SJSA1 (cell line): Measurements from ENCODE around the gene THSD4. TPM values are rescaled to one million over a fixed set of nuclear protein-coding genes. Genes with fewer than 3 reads are reported as not detected.

Source experiments
- DNase-seq, 2 experiments: peaks; one replicate each; pipeline ENCODE4 v3.0.0-alpha.2; 2015 to 2020; ENCODE audit warnings: low spot score in 2 of 2, low read depth in 1 of 2
- H3K27ac ChIP-seq: fragments of 250-450 bp; sonication (Bioruptor Pico); 2 replicates; pipeline ENCODE4 v1.5.1; 2020; ENCODE audit warnings: mild to moderate bottlenecking, moderate library complexity
- H3K27me3 ChIP-seq: fragments of 250-450 bp; sonication (Bioruptor Pico); replicated peaks from 2 replicates; pipeline ENCODE4 v1.5.1; 2020; ENCODE audit warnings: mild to moderate bottlenecking, moderate library complexity
- H3K36me3 ChIP-seq: fragments of 250-450 bp; sonication (Bioruptor Pico); 2 replicates; pipeline ENCODE4 v1.5.1; 2020; ENCODE audit warnings: mild to moderate bottlenecking
- H3K4me1 ChIP-seq: fragments of 250-450 bp; sonication (Bioruptor Pico); replicated peaks from 2 replicates; pipeline ENCODE4 v1.6.1; 2021; ENCODE audit warnings: mild to moderate bottlenecking
- H3K4me3 ChIP-seq: fragments of 250-450 bp; sonication (Bioruptor Pico); 2 replicates; pipeline ENCODE4 v1.5.1; 2020; ENCODE audit warnings: mild to moderate bottlenecking
- H3K9me3 ChIP-seq: fragments of 250-450 bp; sonication (Bioruptor Pico); replicated peaks from 2 replicates; pipeline ENCODE4 v1.5.1; 2020; ENCODE audit warnings: mild to moderate bottlenecking
- total RNA-seq: library from RNA; depleted of rRNA; stranded (reverse); fragments of >200 nt; shearing (Covaris generic); gene quantifications from 2 replicates; pipeline ENCODE4 v1.2.3, GENCODE V29; 2014

The THSD4 gene
- total RNA-seq, 1 experiment from 2014 or later = 14.6 TPM

DNA sequence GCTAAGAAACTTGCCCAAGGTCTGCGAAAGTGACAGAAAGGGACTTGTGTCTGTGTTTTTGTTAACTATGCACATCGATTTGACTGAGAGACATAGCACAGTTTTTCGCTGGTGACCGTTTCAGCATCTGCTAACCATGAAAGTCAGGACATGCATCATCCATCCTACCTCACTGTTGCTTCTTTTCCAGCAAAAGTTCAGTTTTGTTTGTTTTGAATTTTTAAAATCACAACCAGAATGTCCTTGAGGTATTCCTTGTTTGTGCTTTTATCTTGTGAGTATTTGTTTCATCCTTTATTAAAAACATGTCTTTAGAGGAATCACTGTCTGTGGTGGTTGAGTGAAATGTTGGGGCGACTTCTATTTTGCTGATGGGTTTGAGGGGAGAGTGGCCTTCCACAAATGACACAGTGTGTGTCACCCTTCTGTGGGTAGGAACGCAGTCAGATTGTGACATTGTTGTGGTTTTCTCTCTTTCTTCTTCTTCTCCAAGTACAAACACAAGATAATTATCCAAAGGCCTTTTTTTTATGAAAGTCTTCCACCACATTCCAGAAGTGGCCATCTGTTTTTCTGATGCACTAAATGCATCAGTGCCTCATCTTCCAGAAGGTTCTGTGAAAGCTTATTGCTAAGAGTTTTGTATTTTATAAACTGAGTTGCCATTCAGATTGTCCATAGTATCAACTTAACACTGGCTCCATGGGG lies 480.7 kb downstream of the THSD4 start:
- no peaks in the 10 kb centered on the region for H3K27me3 ChIP-seq
- H3K4me3 ChIP-seq = no peak overlapping the region
- H3K9me3 ChIP-seq = no peaks in the 10 kb centered on the region
- peaks cover 26% of the 10 kb centered on the region for H3K4me1 ChIP-seq
- H3K27ac ChIP-seq = peak overlapping the region; percentile 12; the same call in 1 of the 2 replicates
- no peaks in the 10 kb centered on the region for H3K36me3 ChIP-seq
- DNase-seq = peak in 1 of 2 experiments; percentile 69

DNA sequence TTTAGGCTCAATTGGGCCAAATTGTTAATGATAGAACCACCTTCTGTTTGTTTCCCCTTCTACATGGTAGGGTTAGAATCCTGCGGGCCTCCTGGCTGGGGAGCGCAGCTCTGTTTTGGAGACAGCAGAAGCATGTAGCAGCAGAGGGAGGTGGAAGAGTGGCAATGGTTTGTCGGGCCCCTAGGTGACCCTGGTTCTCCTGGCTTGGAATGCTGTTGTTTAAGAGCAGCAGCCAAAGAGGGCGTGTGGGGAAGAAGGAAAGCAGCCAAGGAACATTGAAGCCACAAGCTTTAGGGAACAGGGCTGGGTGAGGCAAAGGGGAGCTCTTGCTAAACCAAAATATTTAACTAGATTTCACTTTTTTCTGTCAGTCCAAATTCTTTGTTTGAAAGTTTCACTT lies 481.4 kb downstream of the THSD4 start:
- peak overlapping the region; percentile 5; the same call in 1 of the 2 replicates for H3K27ac ChIP-seq
- H3K36me3 ChIP-seq = no peaks in the 10 kb centered on the region
- H3K27me3 ChIP-seq = no peaks in the 10 kb centered on the region
- no peaks in the 10 kb centered on the region for H3K9me3 ChIP-seq
- DNase-seq = peak in 1 of 2 experiments; percentile 30
- no peak overlapping the region for H3K4me3 ChIP-seq
- H3K4me1 ChIP-seq = peaks cover 26% of the 10 kb centered on the region

DNA sequence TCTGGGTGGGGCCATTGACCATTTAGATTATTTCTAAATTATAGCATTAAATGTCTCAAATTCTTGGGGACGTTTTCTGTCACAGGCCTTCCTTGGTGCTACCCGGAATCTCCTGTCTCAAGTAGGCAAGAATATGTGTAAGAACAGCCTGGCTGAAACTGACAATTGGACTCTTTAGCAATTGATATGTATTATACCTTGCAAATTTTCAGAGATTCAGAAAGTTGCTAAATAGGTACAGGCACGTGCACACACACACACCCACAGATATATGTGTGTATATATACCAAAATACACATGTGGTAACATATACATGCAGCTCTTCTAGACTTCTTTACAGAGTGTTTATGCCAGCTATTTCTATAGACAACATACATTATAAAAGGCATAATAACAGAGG lies 481.9 kb downstream of the THSD4 start:
- no peak overlapping the region for H3K27ac ChIP-seq
- DNase-seq = no peak

GRCh38 chr15:71597637-71598036 lies 482.4 kb downstream of the THSD4 start:
- Histone ChIP-seq H3K36me3 (no peaks in the 10 kb centered on the region), H3K27me3 (no peaks in the 10 kb centered on the region), H3K27ac (no peak overlapping the region), H3K4me3 (no peak overlapping the region), H3K4me1 (peaks cover 26% of the 10 kb centered on the region), H3K9me3 (no peaks in the 10 kb centered on the region)
- no peak for DNase-seq

More for the DNA sequence above, 481.9 kb downstream of the THSD4 start:
- peaks cover 26% of the 10 kb centered on the region for H3K4me1 ChIP-seq
- no peaks in the 10 kb centered on the region for H3K36me3 ChIP-seq
- H3K9me3 ChIP-seq = no peaks in the 10 kb centered on the region
- H3K27me3 ChIP-seq = no peaks in the 10 kb centered on the region
- H3K4me3 ChIP-seq = no peak overlapping the region

DNA sequence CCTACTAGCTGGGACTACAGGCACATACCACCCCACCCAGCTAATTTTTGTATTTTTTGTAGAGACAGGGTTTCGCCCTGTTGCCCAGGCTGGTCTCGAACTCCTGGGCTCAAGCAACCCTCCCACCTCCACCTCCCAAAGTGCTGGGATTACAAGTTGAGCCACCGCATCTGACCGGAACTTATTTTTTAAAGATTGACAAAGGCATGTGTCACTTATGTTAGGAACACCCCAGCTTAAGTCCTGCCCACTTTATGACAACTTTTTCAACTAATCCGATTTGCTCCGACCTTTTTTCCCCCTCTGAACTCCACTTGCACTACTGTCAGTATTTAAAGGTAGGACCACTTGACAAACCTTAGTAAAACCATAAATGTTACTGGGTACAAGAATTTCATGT lies 483.5 kb downstream of the THSD4 start:
- H3K4me1 ChIP-seq = peaks cover 26% of the 10 kb centered on the region
- no peak for DNase-seq
- no peaks in the 10 kb centered on the region for H3K36me3 ChIP-seq
- H3K27me3 ChIP-seq = no peaks in the 10 kb centered on the region
- H3K4me3 ChIP-seq = no peak overlapping the region
- no peaks in the 10 kb centered on the region for H3K9me3 ChIP-seq
- no peak overlapping the region for H3K27ac ChIP-seq

DNA sequence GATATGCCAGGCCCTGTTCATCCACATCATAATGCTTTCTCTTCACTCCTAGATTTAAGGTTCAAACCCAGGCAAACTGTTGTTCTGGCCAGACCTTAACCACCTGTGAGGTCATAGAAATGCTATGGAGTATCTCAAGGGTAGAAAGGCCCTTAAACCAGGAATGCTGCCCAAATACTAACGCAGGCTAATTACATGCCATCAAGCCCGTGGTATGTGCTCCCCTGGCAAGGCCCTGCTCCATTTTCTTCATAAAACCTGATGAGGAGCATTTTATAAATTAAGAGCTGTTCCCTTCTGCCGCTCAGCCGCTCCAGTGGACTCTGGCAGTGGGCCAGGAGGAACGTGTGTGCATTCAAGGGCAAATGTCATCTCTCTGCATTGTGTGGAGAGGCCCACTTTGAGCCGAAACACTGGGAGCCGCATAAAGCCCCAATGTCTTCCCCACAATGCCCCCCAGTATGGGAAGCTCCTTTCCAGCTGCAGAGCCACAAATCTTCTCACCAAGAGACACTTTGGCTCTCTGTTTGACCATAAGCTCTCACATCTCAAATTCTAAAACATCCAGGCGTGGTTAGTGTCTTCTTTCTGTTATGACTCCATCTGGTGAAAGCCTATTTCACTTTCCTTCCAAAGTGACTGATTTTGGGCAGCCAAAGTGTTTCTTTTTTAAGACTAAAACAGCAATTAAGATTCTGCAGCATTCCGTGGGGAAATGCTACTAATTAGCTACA lies 484.3 kb downstream of the THSD4 start:
- no peaks in the 10 kb centered on the region for H3K27me3 ChIP-seq
- H3K4me1 ChIP-seq = peaks cover 26% of the 10 kb centered on the region
- no peaks in the 10 kb centered on the region for H3K9me3 ChIP-seq
- H3K36me3 ChIP-seq = no peaks in the 10 kb centered on the region
- H3K27ac ChIP-seq = no peak overlapping the region
- no peak for DNase-seq
- H3K4me3 ChIP-seq = no peak overlapping the region

- Histone ChIP-seq H3K27me3 (no peaks in the 10 kb centered on the region), H3K4me3 (no peak overlapping the region), H3K36me3 (no peaks in the 10 kb centered on the region), H3K27ac (no peak overlapping the region), H3K4me1 (peaks cover 26% of the 10 kb centered on the region), H3K9me3 (no peaks in the 10 kb centered on the region)
- no peak for DNase-seq
Measured at GRCh38 chr15:71600237-71600636, 485.0 kb downstream of the THSD4 start.

DNA sequence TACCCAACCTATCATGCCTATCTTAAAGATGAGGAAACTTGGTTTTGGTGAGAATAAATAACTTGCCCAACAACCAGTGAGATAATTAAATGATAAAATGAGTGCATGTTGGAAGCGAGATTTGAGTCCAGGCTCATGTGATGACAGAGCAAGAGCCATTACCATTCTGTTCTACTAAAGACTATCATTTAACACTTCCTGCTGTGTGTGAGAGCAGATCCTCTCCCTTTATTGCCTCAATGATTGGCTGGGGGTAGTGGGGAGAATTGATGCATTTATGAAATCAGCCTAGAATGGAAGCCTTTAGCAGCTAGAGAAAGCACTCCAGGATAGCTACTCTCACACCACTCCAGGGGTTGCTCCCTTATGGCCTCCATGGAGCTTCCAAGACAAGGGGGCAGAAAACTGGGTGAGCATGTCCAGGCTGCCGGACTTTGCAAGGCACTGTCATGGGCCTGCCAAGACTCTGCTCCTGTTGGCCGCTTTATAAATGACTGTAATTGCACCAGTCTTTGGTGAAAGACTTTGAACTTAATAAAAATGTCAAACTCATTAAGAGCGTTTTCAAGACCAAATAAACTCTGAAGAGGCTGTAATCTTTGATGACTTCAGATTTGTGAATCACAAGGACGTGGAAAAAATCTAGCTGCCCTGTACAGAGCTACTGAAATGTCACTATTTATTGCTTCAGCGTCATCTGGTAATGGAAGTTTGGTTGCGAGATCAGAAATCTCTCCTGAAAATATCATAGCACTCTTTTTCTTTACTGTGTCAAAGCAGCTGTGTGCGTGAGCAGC lies 486.0 kb downstream of the THSD4 start:
- Histone ChIP-seq H3K27ac (no peak overlapping the region), H3K9me3 (no peaks in the 10 kb centered on the region), H3K36me3 (no peaks in the 10 kb centered on the region), H3K4me3 (no peak overlapping the region), H3K4me1 (peaks cover 19% of the 10 kb centered on the region), H3K27me3 (no peaks in the 10 kb centered on the region)
- no peak for DNase-seq

DNA sequence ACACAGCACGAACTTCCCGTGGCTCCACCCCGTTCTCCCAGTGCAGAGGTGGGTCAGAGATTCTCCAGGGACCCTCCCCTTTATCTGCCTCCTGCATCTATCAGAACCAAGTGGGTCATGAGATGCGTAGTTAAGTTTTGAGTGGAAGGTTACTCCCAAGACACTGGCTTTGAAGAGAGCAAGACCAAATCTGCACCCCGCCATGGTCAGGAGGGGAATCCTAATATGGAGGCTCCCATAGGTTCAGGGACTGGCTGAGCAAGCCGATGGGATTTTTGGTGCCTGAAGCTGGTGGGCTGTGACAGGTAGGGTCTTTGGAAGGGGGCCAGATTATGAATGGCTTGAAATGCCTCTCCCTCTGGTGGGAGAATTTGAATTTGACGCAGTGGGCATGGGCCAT lies 488.1 kb downstream of the THSD4 start:
- no peaks in the 10 kb centered on the region for H3K36me3 ChIP-seq
- H3K4me3 ChIP-seq = no peak overlapping the region
- H3K27me3 ChIP-seq = no peaks in the 10 kb centered on the region
- DNase-seq = no peak
- H3K27ac ChIP-seq = no peak overlapping the region
- no peaks in the 10 kb centered on the region for H3K9me3 ChIP-seq
- H3K4me1 ChIP-seq = peaks cover 8% of the 10 kb centered on the region

DNA sequence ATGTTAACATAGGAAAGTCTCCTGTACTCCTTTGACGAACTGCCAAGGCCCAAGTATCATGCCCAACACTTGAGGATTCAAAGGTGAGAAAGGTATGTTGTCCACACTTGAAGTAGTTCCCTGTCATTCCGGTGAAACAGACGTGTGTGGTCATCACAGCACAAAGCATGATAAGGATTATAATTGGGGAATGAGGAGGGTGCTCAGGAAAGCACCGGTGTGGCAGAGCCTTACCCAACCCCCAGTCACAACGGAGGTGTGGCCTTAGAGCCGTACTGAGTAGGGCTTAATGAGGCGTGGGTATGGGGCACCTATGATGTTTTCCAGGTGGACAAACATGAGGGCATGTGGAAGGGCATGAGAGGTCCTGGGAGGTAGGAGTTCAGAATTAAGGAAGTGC lies 492.1 kb downstream of the THSD4 start:
- Histone ChIP-seq H3K4me3 (no peak overlapping the region), H3K27me3 (no peaks in the 10 kb centered on the region), H3K36me3 (no peaks in the 10 kb centered on the region), H3K9me3 (no peaks in the 10 kb centered on the region), H3K4me1 (no peaks in the 10 kb centered on the region), H3K27ac (no peak overlapping the region)
- no peak for DNase-seq

- no peak for DNase-seq
- Histone ChIP-seq H3K27ac (no peak overlapping the region), H3K4me1 (no peaks in the 10 kb centered on the region), H3K27me3 (no peaks in the 10 kb centered on the region), H3K36me3 (no peaks in the 10 kb centered on the region), H3K4me3 (no peak overlapping the region), H3K9me3 (no peaks in the 10 kb centered on the region)
Measured at GRCh38 chr15:71610728-71611552, 495.7 kb downstream of the THSD4 start.

- no peak overlapping the region for H3K27ac ChIP-seq
- H3K27me3 ChIP-seq = no peaks in the 10 kb centered on the region
- no peak for DNase-seq
- no peaks in the 10 kb centered on the region for H3K4me1 ChIP-seq
- H3K36me3 ChIP-seq = no peaks in the 10 kb centered on the region
- no peaks in the 10 kb centered on the region for H3K9me3 ChIP-seq
- H3K4me3 ChIP-seq = no peak overlapping the region
Measured at GRCh38 chr15:71611553-71612396, 496.5 kb downstream of the THSD4 start.

- no peaks in the 10 kb centered on the region for H3K4me1 ChIP-seq
- no peak overlapping the region for H3K4me3 ChIP-seq
- H3K36me3 ChIP-seq = no peaks in the 10 kb centered on the region
- no peaks in the 10 kb centered on the region for H3K27me3 ChIP-seq
- DNase-seq = no peak
- no peaks in the 10 kb centered on the region for H3K9me3 ChIP-seq
- no peak overlapping the region for H3K27ac ChIP-seq
Measured at GRCh38 chr15:71612397-71612722, 497.1 kb downstream of the THSD4 start.
